ENCODE data around the gene TBC1D4.

DNA sequence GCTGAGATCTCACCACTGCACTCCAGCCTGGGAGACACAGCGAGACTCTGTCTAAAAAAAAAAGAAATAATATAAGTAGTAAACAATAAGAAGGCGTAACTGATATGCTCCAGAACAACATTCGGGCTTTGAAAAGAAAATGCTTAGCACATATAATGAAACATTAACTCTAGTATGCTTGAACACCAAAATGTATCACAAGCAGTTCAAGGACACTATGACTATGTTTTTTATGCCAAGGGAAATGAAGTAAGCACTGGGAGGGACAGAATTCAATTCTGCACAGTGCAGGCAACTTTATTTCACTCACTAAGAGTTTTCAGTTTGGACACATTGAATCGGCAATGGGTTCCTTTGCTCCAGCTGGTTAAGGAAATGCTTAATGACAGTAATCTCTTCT lies 178.7 kb downstream of the TBC1D4 start:
- TF ChIP-seq POLR2AphosphoS5 (IDR thresholded peaks at IDR 0.05): no peak
- TF ChIP-seq, protein P1, sequence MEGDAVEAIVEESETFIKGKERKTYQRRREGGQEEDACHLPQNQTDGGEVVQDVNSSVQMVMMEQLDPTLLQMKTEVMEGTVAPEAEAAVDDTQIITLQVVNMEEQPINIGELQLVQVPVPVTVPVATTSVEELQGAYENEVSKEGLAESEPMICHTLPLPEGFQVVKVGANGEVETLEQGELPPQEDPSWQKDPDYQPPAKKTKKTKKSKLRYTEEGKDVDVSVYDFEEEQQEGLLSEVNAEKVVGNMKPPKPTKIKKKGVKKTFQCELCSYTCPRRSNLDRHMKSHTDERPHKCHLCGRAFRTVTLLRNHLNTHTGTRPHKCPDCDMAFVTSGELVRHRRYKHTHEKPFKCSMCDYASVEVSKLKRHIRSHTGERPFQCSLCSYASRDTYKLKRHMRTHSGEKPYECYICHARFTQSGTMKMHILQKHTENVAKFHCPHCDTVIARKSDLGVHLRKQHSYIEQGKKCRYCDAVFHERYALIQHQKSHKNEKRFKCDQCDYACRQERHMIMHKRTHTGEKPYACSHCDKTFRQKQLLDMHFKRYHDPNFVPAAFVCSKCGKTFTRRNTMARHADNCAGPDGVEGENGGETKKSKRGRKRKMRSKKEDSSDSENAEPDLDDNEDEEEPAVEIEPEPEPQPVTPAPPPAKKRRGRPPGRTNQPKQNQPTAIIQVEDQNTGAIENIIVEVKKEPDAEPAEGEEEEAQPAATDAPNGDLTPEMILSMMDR (IDR thresholded peaks at IDR 0.05 in 8 of 11, conservative IDR thresholded peaks at IDR 0.05 in 3 of 11): no peak
- no peak for TF ChIP-seq POLR2A (IDR thresholded peaks at IDR 0.05)
